ENCODE data around the gene MYO15B. TPM values are rescaled to one million over a fixed set of nuclear protein-coding genes. Genes with fewer than 3 reads are reported as not detected.

Gene MYO15B
- total and polyA plus RNA-seq, 2 of the 4 experiments (the other 2 are of a cell fraction) = 0.18 to 0.65 TPM

DNA sequence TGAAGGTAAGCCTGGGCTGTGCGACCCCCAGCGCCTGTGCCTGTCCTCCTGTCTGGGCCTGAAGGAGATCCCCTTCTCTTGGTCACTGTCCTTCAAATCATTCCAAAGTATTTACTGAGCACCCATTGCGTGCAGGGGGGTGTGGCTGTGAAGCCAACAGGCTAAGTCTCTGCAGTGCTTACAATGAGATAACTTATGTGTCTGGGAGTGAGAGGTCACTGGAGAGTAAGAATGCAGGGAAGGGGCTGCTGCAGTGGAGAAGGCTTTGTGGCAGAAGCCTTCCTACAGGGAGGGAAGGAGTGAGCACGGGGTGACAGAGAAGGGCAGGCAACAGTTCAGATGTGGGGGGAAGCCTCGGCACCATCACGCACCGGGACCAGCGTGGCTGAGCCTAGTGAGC, 34.5 kb downstream of the MYO15B start:
- H2BK15ac ChIP-seq (ENCODE audit: low read depth, low read length) = no peak overlapping the region
- H4K8ac ChIP-seq (ENCODE audit: low read depth in 2 of 2, low read length in 2 of 2) = no peak overlapping the region
- H3K9ac ChIP-seq (ENCODE audit: low read depth, low read length) = no peak overlapping the region
- H3K4me2 ChIP-seq (ENCODE audit: low read depth, low read length) = no peak overlapping the region
- no peak overlapping the region for H2AK5ac ChIP-seq (ENCODE audit: low read depth, low read length)
- no peaks in the 10 kb centered on the region; the same call in 1 of the 2 replicates for H4K20me1 ChIP-seq (ENCODE audit: insufficient read depth, low read length)
- no peak overlapping the region for H3K18ac ChIP-seq (ENCODE audit: low read depth, low read length)
- H3K9me3 ChIP-seq (ENCODE audit: control insufficient read depth, insufficient read depth, low read length) = no peaks in the 10 kb centered on the region
- no peak overlapping the region for H2AFZ ChIP-seq (replicated peaks; ENCODE audit: low read length, poor library complexity)
- no peak overlapping the region for H4K91ac ChIP-seq (ENCODE audit: insufficient read depth, low read depth, low read length)
- no peak overlapping the region for H3K4ac ChIP-seq (ENCODE audit: low read depth, low read length)
- no peak overlapping the region for H2BK120ac ChIP-seq (ENCODE audit: low read depth, low read length)
- peaks cover 5% of the 10 kb centered on the region; the same call in 1 of the 2 replicates for H3K4me1 ChIP-seq (ENCODE audit: control insufficient read depth, insufficient read depth, low read length)
- DNase-seq (peak; percentile 3), ATAC-seq (ENCODE audit: low read depth) (peak; percentile 30)
- POLR2A ChIA-PET (ENCODE audit: unreplicated experiment) = no interaction called here
- H3K4me3 ChIP-seq (ENCODE audit: insufficient read depth, low read depth, low read length) = no peak overlapping the region
- H3K9me1 ChIP-seq (ENCODE audit: insufficient read depth, low read length) = no peaks in the 10 kb centered on the region
- H2BK5ac ChIP-seq (ENCODE audit: low read depth, low read length, poor library complexity, severe bottlenecking) = no peak overlapping the region
- H3K27me3 ChIP-seq (ENCODE audit: control insufficient read depth, insufficient read depth, low read length) = peaks cover 9% of the 10 kb centered on the region; the same call in 1 of the 2 replicates
- no peak overlapping the region for H4K5ac ChIP-seq (ENCODE audit: low read depth, low read length)
- no TSS peak for BruUV-seq (replicated peaks)
- no peak overlapping the region for H3K23ac ChIP-seq (ENCODE audit: low read depth, low read length)
- WGBS, 2 experiments (ENCODE audit: extremely low coverage in 2 of 2, insufficient read length in 1 of 2) = 12% methylated on average over 5 of the region's 8 CpGs; no CpG with 5 or more reads in 1 of the 2 experiments
- H3K27ac ChIP-seq (ENCODE audit: insufficient read depth, low read length) = no peak overlapping the region
- no peak overlapping the region for H3K14ac ChIP-seq (replicated peaks; ENCODE audit: low read depth, low read length)
- intact Hi-C loops (cut with micrococcal nuclease) = no loop called here
- no peak overlapping the region for H2AK9ac ChIP-seq (replicated peaks; ENCODE audit: low read depth, low read length, poor library complexity)
- dilution Hi-C loops (cut with HindIII; ENCODE audit: low sequenced_read_pairs, unreplicated experiment) = no loop called here
- CTCF ChIA-PET = no interaction called here
- H3K56ac ChIP-seq (ENCODE audit: extremely low read depth, insufficient read depth, low read length) = no peak overlapping the region
- no peak overlapping the region for H2BK20ac ChIP-seq (ENCODE audit: low read depth, low read length)
- no peaks in the 10 kb centered on the region for H3K36me3 ChIP-seq (ENCODE audit: control insufficient read depth, insufficient read depth, low read length)
- H3K79me1 ChIP-seq (ENCODE audit: low read depth in 1 of 2, low read length in 2 of 2) = no peaks in the 10 kb centered on the region
- no peak for TF ChIP-seq FOS (IDR thresholded peaks at IDR 0.05; ENCODE audit: low read depth, low read length)
- no peak for TF ChIP-seq MAFK (IDR thresholded peaks at IDR 0.05; ENCODE audit: low read depth, low read length)
- no peak for TF ChIP-seq POLR2A (IDR thresholded peaks at IDR 0.05; ENCODE audit: low read depth, low read length)
- TF ChIP-seq, protein P1, sequence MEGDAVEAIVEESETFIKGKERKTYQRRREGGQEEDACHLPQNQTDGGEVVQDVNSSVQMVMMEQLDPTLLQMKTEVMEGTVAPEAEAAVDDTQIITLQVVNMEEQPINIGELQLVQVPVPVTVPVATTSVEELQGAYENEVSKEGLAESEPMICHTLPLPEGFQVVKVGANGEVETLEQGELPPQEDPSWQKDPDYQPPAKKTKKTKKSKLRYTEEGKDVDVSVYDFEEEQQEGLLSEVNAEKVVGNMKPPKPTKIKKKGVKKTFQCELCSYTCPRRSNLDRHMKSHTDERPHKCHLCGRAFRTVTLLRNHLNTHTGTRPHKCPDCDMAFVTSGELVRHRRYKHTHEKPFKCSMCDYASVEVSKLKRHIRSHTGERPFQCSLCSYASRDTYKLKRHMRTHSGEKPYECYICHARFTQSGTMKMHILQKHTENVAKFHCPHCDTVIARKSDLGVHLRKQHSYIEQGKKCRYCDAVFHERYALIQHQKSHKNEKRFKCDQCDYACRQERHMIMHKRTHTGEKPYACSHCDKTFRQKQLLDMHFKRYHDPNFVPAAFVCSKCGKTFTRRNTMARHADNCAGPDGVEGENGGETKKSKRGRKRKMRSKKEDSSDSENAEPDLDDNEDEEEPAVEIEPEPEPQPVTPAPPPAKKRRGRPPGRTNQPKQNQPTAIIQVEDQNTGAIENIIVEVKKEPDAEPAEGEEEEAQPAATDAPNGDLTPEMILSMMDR (conservative IDR thresholded peaks at IDR 0.05; ENCODE audit: low read depth, low read length) = no peak
- in situ Hi-C loops (cut with MboI; ENCODE audit: low sequenced_read_pairs) = no loop called here

All from IMR-90 (cell line).